Measurements from ENCODE around the gene COL4A6.

COL4A6 gene

GRCh38 chrX:108359806-108360602 lies 78.2 kb downstream of the COL4A6 start:
- Histone ChIP-seq H3K27me3 (ENCODE audit: low read length) (no peaks in the 10 kb centered on the region), H3F3A (ENCODE audit: insufficient read depth) (no peaks in the 10 kb centered on the region), H3K36me3 (ENCODE audit: low read length) (no peaks in the 10 kb centered on the region), H3K9me2 (replicated peaks; ENCODE audit: insufficient read depth, low read length) (no peaks in the 10 kb centered on the region), H3K9me3 (ENCODE audit: insufficient read depth, low read length) (no peaks in the 10 kb centered on the region), H3K9ac (ENCODE audit: low read length) (no peak overlapping the region), H3K27ac (ENCODE audit: low read depth, low read length) (no peak overlapping the region), H2AFZ (ENCODE audit: low read depth, low read length, severe bottlenecking) (no peak overlapping the region), H3K79me2 (ENCODE audit: insufficient read depth, low read length) (no peaks in the 10 kb centered on the region), H4K20me1 (ENCODE audit: low read depth, low read length) (no peaks in the 10 kb centered on the region), H3K4me3 (ENCODE audit: insufficient read depth, low read length, poor library complexity, severe bottlenecking) (no peak overlapping the region), H3K4me2 (ENCODE audit: low read depth, low read length, poor library complexity, severe bottlenecking) (no peak overlapping the region)
- no peak for TF ChIP-seq EZH2phosphoT487 (conservative IDR thresholded peaks at IDR 0.05; ENCODE audit: low read length)
- TF ChIP-seq CTCF (IDR thresholded peaks at IDR 0.05; ENCODE audit: insufficient read depth, low read length, poor library complexity, severe bottlenecking), result no peak

- no peaks in the 10 kb centered on the region for H3K9me3 ChIP-seq (ENCODE audit: insufficient read depth, low read length)
- no peak overlapping the region for H2AFZ ChIP-seq (ENCODE audit: low read depth, low read length, severe bottlenecking)
- no peaks in the 10 kb centered on the region for H3F3A ChIP-seq (ENCODE audit: insufficient read depth)
- H3K79me2 ChIP-seq (ENCODE audit: insufficient read depth, low read length), result no peaks in the 10 kb centered on the region
- no peaks in the 10 kb centered on the region for H4K20me1 ChIP-seq (ENCODE audit: low read depth, low read length)
- H3K27ac ChIP-seq (ENCODE audit: low read depth, low read length), result no peak overlapping the region
- H3K4me3 ChIP-seq (ENCODE audit: insufficient read depth, low read length, poor library complexity, severe bottlenecking), result no peak overlapping the region
- H3K4me2 ChIP-seq (ENCODE audit: low read depth, low read length, poor library complexity, severe bottlenecking), result no peak overlapping the region
- H3K9ac ChIP-seq (ENCODE audit: low read length), result no peak overlapping the region
- H3K9me2 ChIP-seq (replicated peaks; ENCODE audit: insufficient read depth, low read length), result no peaks in the 10 kb centered on the region
- no peaks in the 10 kb centered on the region for H3K36me3 ChIP-seq (ENCODE audit: low read length)
- TF ChIP-seq EZH2phosphoT487 (conservative IDR thresholded peaks at IDR 0.05; ENCODE audit: low read length) (no peak), CTCF (IDR thresholded peaks at IDR 0.05; ENCODE audit: insufficient read depth, low read length, poor library complexity, severe bottlenecking) (no peak)
- no peaks in the 10 kb centered on the region for H3K27me3 ChIP-seq (ENCODE audit: low read length)
Observed at GRCh38 chrX:108353452-108353851, 84.8 kb downstream of the COL4A6 start.

- no peak overlapping the region for H3K4me3 ChIP-seq (ENCODE audit: insufficient read depth, low read length, poor library complexity, severe bottlenecking)
- H3K36me3 ChIP-seq (ENCODE audit: low read length), result no peaks in the 10 kb centered on the region
- no peak overlapping the region for H3K9ac ChIP-seq (ENCODE audit: low read length)
- H3K9me2 ChIP-seq (replicated peaks; ENCODE audit: insufficient read depth, low read length), result no peaks in the 10 kb centered on the region
- H3K4me2 ChIP-seq (ENCODE audit: low read depth, low read length, poor library complexity, severe bottlenecking), result no peak overlapping the region
- no peaks in the 10 kb centered on the region for H4K20me1 ChIP-seq (ENCODE audit: low read depth, low read length)
- H3K27me3 ChIP-seq (ENCODE audit: low read length), result no peaks in the 10 kb centered on the region
- TF ChIP-seq EZH2phosphoT487 (conservative IDR thresholded peaks at IDR 0.05; ENCODE audit: low read length) (no peak), CTCF (IDR thresholded peaks at IDR 0.05; ENCODE audit: insufficient read depth, low read length, poor library complexity, severe bottlenecking) (no peak)
- H3K9me3 ChIP-seq (ENCODE audit: insufficient read depth, low read length), result no peaks in the 10 kb centered on the region
- H3F3A ChIP-seq (ENCODE audit: insufficient read depth), result no peaks in the 10 kb centered on the region
- no peak overlapping the region for H3K27ac ChIP-seq (ENCODE audit: low read depth, low read length)
- H3K79me2 ChIP-seq (ENCODE audit: insufficient read depth, low read length), result no peaks in the 10 kb centered on the region
- H2AFZ ChIP-seq (ENCODE audit: low read depth, low read length, severe bottlenecking), result no peak overlapping the region
Observed at GRCh38 chrX:108349210-108349609, 89.0 kb downstream of the COL4A6 start.
